A673 (cell line): ENCODE results near the gene ATP8A2.

Experiments
- EZH2 ChIP-seq: fragments of 200-600 bp; sonication (generic); IDR thresholded peaks from 2 replicates; pipeline ENCODE4 v1.6.1; 2017; ENCODE audit warnings: borderline replicate concordance, low read depth, mild to moderate bottlenecking, mixed read lengths, antibody characterized with exemption, low read length; ENCODE audit not compliant: poor library complexity, severe bottlenecking
- TF ChIP-seq, protein P1 (sequence below): fragments of 300-800, 200-600 bp; sonication (generic); conservative IDR thresholded peaks from 2 replicates; pipeline ENCODE4 v1.5.1; 2017; ENCODE audit warnings: low read depth, mild to moderate bottlenecking, antibody characterized with exemption, low read length, moderate library complexity, mixed read lengths

DNA sequence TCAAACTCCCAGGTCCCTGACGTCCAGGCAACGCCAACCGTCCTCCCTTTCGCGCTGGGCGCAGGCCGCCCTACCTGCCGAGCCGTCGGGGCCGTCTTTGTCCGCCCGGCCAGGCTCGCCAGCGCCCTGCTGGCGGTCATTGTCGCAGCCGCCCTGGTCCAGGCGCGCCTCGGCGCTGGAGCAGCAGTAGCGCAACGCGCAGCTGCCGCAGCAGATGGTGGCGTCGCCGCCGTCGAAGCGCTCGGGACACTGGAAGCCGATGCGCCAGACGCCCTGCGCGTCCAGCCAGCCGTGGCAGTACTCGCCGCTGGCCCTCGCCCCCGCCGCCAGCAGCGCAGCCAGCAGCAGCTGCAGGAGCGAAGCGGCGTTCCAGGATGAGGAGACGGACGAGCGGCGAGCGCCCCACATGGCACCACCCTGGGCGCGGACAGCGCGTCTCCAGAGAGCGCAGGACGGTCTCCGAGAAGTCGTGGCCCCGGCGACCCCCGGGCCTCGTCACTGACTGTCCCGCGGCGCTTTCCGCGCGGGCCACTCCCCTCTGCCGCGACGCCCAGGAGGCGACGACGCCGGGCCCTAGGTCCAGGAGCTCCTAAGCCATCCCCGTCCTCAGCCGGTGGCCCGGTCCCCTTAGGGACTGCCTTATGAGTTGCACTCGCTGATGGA is 678.9 kb downstream of the ATP8A2 start:
- TF ChIP-seq, protein P1, sequence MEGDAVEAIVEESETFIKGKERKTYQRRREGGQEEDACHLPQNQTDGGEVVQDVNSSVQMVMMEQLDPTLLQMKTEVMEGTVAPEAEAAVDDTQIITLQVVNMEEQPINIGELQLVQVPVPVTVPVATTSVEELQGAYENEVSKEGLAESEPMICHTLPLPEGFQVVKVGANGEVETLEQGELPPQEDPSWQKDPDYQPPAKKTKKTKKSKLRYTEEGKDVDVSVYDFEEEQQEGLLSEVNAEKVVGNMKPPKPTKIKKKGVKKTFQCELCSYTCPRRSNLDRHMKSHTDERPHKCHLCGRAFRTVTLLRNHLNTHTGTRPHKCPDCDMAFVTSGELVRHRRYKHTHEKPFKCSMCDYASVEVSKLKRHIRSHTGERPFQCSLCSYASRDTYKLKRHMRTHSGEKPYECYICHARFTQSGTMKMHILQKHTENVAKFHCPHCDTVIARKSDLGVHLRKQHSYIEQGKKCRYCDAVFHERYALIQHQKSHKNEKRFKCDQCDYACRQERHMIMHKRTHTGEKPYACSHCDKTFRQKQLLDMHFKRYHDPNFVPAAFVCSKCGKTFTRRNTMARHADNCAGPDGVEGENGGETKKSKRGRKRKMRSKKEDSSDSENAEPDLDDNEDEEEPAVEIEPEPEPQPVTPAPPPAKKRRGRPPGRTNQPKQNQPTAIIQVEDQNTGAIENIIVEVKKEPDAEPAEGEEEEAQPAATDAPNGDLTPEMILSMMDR: no peak
- peak; percentile 24 for TF ChIP-seq EZH2
